Endometrial microvascular endothelial cells (primary cell): ENCODE results near the gene GALNT10. TPM values are rescaled to one million over a fixed set of nuclear protein-coding genes. Genes with fewer than 3 reads are reported as not detected.

Source experiments
- in situ Hi-C: cut with HindIII; loops from 2 replicates; pipeline ENCODE4 v1.10.0; 2017; ENCODE audit warnings: low sequenced_read_pairs, low pct_unique_long_range_greater_than_20kb; ENCODE audit errors: inconsistent ontology term
- total RNA-seq: library from RNA; depleted of rRNA; stranded (reverse); fragments of >200 nt; gene quantifications from one replicate; pipeline ENCODE4 v1.2.3, GENCODE V29; 2015; ENCODE audit errors: inconsistent ontology term

GALNT10 gene
- total RNA-seq, 1 donor from 2014 or later: 55.1 TPM

DNA sequence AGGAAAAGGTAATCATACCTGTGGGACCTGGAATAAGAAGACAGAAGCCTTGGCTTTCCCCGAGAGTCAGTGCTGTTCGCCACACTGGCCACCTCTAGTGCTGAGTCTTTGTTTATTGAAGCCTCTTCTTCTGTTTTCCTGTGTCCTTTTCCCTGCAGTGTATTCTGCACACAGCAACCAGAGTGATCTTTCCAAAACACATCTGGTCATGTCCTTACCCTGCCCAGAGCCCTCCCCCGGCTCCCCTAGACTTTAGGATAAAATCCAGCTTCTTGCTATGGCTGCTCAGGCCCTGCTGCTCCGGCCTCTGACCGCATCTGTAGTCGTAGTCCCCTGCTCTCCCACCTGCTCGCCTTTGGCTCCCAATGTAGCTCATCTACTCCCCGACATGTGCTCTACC is 28.3 kb downstream of the GALNT10 start:
- in situ Hi-C loops: no loop called here

DNA sequence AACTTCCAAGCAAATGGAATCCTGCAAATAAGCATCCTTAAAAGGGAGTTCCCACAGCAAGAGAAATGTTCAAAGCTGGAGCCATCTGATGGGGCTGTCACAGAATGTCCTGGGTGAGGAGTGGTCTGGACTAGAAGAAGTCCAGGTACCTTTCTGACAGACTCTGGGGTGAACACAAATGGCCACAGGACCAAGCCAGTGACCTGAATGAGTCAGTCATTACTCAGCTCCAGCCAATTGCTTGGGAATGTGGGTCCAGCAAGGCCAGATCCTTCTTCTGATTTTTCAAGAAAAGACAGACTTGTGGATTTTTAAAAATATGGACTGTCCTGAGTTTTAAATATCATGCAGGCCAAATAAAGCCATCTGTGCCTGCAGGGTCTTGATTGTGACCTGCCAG is 30.1 kb downstream of the GALNT10 start:
- in situ Hi-C loops: no loop called here

DNA sequence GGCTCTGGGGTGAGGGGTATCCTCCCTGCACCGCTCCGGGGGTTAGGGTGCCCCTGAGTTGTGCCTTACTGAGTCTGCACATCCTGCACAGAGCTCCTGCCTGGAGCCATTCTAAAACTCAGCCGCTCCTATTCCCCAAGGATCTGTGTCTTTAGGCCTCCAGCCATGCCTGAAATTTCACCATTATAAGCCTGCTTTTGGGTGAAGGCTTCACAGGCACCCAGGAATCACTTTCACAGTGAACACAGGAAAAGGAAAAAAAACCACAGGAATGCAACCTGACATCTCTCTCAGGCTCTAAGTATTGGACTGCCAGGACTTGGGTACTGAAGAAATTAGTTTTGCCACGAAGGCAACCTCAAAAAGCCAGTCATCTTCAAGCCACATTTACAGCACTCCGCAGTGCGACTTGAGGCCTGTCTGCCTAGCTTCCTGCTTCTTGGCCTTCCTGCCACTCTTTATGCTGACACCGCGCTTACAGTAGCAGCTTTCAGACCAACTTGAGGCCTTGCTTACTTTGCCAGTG is 30.9 kb downstream of the GALNT10 start:
- in situ Hi-C loops: no loop called here

DNA sequence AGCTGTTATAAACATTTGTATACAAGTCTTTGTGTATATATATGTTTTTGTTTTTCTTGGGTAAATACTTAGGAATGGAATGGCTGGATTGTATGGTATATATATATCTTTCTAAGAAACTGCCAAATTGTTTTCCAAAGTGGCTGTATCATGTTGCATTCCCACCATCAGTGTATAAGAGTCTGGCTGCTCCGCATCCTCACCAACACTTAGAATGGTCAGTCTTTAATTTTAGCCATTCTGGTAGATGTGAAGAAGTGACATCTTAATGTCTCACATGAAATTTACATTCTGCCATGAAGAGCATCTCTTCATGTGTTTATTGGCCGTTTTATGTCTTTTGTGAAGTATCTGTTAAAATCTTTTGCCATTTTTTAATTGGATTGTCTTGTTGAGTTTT is 31.9 kb downstream of the GALNT10 start:
- in situ Hi-C loops: no loop called here

DNA sequence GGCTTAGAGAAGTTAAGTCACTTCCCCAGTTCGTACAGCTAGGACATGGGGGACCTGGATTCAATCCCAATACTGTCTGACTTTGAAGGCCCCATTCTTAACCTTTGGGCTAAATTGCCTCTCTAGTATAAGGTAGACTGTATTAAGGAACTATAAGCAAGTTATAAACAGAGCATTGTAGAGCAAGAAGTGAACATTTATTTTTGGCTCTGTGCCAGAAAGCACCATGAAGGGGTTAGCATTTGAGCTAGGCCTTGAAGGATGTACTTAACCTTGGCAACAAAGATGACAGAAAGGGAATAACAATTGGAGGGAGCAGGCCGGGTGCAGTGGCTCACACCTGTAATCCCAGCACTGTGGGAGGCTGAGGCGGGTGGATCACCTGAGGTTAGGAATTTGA is 32.8 kb downstream of the GALNT10 start:
- in situ Hi-C loops: no loop called here

DNA sequence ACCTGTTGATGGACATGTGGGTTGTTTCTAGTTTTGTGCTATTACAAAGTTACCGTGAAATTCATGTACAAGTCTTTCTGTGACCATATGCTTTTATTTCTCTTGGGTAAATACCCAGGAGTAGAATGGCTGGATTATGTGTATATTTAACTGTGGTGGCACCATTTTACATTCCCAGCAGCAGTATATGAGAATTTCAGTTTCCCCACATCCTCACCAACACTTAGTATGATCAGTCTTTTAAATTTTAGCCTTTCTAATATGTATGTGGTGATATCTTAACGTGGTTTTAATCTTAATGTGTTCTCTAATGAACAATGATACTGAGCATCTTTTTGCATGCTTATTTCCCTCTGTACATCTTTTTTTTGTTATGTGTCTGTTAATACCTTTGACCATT is 36.6 kb downstream of the GALNT10 start:
- in situ Hi-C loops: no loop called here

DNA sequence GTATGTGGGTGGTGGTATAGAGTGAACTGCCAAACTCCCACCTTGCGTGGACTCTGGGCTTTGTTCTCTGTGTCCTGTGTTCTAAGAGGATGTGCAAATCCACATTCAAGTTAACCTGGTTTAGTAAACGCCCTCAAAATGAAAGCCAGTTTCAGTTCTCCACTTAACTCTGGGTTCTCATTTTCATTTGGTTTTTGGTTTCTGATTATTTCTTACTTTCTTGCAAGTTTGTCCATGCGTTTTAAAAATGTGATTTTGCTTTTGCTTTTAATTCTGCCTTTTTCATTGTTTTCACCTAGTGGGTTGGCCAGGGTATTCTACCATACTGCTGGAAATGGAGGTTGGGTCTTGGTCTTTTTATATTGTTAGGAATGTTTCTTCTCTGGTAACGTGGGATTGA is 38.2 kb downstream of the GALNT10 start:
- in situ Hi-C loops: no loop called here

DNA sequence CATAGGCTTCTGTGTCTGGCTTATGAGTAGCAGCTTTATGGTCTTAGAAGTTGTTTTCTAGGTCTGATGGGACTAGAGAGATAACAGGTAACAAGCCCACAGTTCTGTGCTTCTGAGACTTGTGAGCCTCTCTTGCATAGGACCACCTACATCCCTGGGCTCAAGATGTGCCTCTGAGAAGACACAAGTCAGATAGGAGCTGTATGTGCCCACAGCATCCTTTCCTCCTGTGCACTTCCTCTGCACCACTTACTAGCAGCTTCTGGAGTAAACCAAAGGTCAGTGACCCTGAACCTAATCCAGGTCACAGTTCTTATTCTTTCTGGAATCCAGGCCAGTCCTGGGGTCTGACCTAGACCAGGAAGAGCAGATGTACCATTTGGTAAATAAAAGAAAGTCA is 40.0 kb downstream of the GALNT10 start:
- in situ Hi-C loops: no loop called here

DNA sequence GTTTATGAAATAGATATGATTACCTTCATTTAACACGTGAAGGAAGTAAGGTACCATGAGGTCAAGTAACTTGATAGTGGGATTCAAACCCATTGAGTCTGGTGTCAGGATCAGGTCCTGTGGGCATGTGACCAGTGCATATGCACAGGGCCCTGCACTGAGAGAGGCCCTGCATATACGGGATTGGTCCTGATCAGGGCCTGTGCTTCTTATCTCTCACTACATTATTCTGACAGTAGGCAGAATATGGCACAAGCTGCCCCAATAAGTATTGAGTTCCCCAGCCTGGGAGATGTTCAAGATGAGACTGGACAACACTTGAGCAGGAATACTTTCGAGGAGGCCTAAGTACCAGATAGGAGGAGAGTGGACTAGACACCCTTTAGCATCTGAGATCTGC is 44.0 kb downstream of the GALNT10 start:
- in situ Hi-C loops: no loop called here

DNA sequence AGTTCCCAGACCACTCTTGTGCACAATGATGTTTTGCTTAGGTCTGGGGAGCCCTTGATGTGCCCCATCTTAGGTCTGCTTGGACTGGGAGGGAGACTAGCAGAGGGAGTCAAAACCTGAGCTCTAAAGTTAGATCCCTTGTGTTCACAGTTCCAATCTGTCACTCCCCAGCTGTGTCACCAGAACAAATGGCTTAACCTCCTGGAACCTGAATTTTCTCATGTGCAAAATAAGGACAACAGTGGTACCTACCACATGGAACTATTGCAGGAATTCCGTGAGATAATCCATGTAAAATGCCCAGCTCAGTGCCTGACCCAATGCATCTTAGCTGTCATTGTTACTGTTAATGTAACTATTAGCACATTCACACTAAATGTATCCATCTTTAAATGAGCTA is 45.5 kb downstream of the GALNT10 start:
- in situ Hi-C loops: no loop called here

DNA sequence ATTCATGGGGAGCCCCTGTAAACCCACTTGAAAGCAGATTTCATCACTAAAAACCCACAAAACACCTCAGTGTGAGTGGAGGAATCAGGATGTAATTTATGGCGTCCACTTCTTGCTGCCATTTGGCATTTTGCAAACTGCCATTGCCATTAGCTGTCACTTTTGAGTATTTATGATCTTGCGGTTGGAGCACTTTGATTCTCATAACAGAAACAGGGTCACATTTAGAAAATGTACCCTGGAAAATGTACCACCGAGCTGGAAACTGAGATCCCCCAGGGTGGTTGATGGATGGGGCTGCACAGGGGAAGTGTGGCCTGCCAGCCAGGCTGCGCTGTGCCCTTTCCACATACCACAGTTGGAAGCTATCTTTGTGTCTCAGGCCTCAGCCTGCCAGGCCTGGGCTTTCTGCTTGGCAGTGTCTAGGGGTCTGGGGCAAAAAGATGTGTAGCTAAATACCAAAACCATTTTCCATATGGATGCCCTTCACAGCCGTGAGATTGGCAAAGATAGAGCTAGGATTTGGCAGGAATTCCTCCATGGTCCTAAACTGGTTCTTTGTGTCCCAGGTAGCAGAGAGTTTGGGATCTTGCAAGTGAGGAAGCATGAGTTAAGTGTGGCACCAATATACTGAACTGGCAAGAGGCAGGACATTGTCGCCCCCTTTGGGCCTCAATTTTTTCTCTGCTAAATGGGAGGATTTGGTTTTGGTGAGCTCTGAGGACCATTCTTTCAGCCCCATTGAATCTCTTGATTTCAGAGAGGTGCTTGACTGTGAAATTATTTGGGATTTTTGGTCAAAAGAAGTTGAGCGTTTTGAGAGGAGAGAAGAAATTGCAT is 46.2 kb downstream of the GALNT10 start:
- in situ Hi-C loops: no loop called here

DNA sequence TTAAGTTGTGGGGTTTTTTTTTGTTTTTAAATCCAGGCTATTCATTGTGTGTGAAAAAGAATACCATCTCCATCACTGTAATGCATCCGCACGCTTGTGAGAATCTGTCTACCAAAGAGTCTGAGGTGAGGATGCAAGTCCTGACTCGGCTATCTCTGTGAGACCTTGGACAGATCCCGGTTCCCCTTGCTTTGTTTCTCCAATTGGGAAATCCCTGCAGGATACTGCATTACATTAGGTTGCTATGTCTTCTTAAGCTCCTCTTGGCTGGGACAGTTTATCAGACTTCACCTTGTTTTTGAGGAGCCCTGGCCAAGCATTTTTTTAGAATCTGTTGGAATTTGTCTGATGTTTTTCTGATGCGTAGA is 46.8 kb downstream of the GALNT10 start:
- in situ Hi-C loops: no loop called here

DNA sequence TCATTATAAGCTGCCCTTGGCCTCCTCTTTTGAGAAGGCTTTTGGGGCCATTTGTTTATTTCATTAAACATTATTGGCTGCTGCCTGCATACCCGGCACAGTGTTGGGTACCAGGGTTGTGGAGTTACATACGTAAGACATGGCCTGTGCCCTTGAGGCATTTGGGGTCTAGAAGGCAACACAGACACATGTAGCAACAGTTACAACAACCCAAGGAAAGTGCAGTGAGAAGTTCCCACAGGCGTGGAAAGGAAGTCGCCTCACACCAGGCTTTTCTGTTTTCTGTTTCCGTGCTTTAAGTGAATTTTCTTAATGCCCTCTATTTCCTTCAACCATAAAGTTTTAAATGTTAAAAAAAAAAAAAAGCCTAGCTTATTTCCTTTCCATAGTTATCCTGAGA is 47.4 kb downstream of the GALNT10 start:
- in situ Hi-C loops: no loop called here

DNA sequence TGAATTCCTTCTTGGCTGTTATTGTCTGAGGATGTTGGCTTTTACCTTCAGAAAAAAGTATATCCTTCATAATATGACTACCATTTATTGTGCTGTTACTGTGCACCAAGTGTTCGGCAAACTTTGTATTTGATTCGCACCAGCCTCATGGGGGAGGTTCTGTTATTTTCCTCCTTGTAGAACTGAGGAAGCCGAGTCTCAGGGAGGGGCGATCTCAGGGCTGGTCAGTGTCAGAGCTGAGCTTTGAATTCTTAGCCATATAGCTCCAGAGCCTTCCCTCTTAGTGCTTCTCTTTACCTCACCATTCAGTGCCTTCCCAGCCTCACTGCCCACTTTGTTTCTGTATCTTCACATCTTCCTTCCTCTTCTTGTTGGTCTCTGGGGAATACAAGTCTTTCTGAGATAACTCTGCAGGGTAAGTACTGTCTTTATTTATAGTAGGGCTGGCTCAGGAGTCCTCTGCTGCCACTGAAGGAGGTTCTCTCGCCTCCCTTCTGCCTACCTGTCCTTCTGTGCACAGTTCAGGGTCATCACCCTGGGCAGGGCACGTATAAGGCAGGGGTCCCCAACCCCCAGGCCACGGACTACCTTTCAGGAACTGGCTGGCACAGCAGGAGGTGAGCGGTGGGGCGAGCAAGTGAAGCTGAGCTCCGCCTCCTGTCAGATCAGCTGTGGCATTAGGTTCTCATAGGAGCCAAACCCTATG is 48.4 kb downstream of the GALNT10 start:
- in situ Hi-C loops: no loop called here

DNA sequence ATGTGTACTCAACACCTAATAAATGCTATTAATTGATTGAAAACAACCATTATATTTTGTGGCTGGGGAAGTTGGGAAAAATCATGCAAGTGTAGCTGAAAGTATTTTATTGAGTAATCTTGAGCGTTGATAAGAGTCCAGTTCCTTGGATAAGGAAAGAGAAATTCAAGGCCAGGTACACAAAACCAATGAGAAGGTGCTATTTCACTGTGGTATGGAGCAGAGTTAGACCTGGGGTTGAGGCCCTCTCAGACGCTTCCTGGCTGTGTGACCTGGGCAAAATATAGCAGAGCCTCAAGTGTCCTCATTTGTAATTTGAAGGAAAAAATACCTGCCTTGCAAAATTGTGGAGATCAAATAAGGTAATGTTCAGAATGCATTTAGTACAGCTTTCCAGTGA is 50.1 kb downstream of the GALNT10 start:
- in situ Hi-C loops: no loop called here

DNA sequence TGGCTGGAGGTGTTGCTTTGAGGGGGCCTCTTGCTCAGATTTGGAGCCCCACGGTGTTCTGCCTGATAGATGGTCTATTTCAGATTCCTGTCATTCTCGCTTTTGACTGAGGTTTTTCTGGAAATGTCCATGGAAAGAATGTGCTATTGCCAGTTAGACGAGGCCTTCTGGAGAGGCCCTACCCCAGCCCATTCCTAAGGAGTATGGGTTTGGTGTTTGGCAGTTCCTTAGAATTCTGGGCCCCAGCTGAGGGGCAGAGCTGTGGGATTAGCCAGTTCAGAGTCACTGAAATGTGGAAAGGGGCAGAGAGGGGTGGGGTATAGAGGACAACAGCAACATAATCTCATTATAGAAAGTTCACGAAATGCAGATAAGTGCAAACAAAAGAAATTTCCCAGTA is 50.5 kb downstream of the GALNT10 start:
- in situ Hi-C loops: no loop called here

DNA sequence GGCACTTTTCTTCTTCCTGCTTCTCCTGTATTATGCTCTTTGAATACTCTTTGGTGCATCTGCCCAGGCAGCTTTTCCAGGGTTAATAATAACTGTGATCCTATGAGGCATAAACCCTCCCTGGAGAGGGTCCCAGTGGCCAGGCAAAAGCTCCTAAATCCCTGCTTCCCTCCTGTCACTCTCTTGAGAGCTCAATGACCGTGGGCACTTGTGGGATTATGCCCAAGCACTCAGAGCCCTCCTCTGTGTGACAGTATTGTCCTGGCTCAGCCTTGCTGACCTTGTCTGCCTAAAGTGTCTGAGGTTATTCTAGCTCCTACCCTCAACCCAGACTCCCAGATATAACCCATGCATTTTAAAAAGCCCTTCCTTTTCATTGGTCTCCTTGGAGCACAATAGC is 51.9 kb downstream of the GALNT10 start:
- in situ Hi-C loops: no loop called here

DNA sequence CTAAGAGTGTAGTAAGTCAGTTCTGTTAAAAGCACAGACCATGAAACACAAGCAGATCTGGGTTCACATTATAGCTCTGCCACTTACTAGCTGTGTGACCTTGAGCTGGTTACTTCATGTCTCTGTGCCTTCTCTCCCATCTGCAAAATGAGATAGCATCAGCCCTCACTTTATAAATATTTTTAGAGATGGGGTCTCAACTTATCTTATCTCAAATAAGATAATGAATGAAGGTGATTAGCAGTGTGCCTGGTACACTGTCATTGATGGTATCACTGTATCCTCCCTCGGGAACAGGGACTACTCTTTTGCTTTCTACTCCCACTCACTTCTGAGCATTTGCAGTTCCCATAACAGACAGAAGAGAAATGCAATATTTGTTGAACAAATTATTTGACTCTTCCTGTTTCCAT is 52.4 kb downstream of the GALNT10 start:
- in situ Hi-C loops: no loop called here

DNA sequence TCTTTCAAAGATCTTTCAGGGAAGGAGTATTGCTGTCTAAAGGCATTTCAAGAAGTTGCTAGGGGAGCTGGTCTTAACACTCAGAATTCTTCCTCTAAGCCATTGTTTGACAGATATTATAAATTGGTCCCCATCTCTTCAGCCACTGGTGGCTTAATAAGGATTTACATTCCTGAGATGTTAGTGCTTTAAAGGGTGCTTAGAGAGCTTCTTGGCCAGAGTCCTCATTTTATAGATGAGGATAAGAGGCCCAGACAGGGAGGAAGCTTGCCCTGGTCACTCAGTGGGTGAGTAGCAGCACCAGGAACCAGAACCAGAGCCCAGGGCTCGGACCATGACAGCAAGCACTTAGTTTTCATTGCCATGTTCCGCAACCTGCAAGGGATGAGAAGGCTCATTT is 53.2 kb downstream of the GALNT10 start:
- in situ Hi-C loops: no loop called here

DNA sequence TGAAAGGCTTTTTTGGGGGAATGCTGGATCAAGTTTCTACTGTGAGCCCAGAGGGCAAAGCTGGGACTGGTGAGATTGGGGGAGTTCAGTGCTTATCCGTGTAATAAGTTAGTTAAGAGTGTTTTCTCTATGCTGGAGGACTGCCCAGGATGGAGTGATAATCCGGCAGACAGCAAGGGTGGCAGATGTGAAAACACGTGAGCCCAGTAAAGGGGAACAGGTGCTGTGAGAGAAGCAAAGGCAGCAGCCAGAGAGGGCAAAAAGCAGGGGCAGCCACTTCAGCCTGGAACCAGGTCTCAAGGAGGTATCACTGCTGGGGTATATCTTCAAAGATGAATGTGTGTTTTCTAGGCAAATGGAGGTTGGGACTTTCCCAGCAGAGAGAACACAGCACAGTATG is 53.9 kb downstream of the GALNT10 start:
- in situ Hi-C loops: no loop called here
